ENCODE results near the gene TFB1M.

DNA sequence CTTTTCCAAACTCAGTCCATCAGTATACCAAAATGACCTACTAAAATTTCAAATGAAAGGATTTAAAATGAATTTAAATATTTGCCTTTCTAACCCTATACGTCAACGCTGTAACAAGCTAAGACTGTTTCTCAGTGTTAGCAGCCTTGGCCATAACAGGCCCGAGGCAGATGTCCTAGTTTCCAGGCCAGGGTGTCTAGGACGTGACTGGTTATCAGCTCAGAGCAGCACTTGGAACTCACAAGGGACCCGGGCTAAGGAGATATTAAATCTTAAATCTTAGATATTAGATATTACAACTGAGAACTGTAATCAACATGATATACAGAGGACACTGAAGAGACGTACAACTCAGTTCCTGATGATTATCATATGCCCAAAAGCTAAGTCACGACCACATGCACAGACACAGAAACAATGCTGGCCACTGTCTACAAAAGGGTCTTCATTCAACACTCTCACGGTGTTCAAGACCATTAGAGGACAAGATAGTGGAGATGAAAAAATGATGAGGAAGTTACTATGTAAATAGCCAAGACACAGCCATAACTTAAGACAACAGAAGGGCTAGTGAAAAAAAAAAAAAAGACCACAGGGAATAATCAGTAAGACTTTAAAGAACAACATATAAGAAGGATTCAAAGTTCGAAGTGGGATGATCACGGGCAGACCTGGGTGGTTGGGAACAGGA, 50.8 kb downstream of the TFB1M start, which contains the start of gene CLDN20:
- TF ChIP-seq RARB (CRISPR knock-in tag; IDR thresholded peaks at IDR 0.05) (no peak), PATZ1 (CRISPR knock-in tag; IDR thresholded peaks at IDR 0.05; ENCODE audit: borderline replicate concordance) (no peak), TOX (CRISPR knock-in tag; IDR thresholded peaks at IDR 0.05; ENCODE audit: borderline replicate concordance) (no peak), ZNF8 (CRISPR knock-in tag; IDR thresholded peaks at IDR 0.05) (no peak), TCF4 (CRISPR knock-in tag; IDR thresholded peaks at IDR 0.05; ENCODE audit: borderline replicate concordance) (no peak; the same call in 1 of the 2 replicates), CREB5 (CRISPR knock-in tag; IDR thresholded peaks at IDR 0.05; ENCODE audit: low read depth) (no peak)
- TF ChIP-seq, protein P1, sequence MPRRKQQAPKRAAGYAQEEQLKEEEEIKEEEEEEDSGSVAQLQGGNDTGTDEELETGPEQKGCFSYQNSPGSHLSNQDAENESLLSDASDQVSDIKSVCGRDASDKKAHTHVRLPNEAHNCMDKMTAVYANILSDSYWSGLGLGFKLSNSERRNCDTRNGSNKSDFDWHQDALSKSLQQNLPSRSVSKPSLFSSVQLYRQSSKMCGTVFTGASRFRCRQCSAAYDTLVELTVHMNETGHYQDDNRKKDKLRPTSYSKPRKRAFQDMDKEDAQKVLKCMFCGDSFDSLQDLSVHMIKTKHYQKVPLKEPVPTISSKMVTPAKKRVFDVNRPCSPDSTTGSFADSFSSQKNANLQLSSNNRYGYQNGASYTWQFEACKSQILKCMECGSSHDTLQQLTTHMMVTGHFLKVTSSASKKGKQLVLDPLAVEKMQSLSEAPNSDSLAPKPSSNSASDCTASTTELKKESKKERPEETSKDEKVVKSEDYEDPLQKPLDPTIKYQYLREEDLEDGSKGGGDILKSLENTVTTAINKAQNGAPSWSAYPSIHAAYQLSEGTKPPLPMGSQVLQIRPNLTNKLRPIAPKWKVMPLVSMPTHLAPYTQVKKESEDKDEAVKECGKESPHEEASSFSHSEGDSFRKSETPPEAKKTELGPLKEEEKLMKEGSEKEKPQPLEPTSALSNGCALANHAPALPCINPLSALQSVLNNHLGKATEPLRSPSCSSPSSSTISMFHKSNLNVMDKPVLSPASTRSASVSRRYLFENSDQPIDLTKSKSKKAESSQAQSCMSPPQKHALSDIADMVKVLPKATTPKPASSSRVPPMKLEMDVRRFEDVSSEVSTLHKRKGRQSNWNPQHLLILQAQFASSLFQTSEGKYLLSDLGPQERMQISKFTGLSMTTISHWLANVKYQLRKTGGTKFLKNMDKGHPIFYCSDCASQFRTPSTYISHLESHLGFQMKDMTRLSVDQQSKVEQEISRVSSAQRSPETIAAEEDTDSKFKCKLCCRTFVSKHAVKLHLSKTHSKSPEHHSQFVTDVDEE (CRISPR knock-in tag; IDR thresholded peaks at IDR 0.05): no peak
